NCI-H748 (cell line): ENCODE results near the gene ZNF521.

ENCODE experiments used
- DNase-seq: peaks from one replicate; lab custom pipeline; 2025; ENCODE audit not compliant: unreplicated experiment; lab: John Stamatoyannopoulos, UW

The ZNF521 gene

GRCh38 chr18:25175558-25176517 is 176.1 kb downstream of the ZNF521 start:
- DNase-seq = peak; percentile 94

GRCh38 chr18:25174324-25174723 is 177.6 kb downstream of the ZNF521 start:
- peak; percentile 80 for DNase-seq

- DNase-seq = no peak
These were observed 180.6 kb downstream of the ZNF521 start for GRCh38 chr18:25171334-25171733.

GRCh38 chr18:25170402-25170801 is 181.6 kb downstream of the ZNF521 start:
- peak; percentile 12 for DNase-seq

GRCh38 chr18:25169701-25170100 is 182.3 kb downstream of the ZNF521 start:
- no peak for DNase-seq

- DNase-seq = no peak
These were observed 184.2 kb downstream of the ZNF521 start for GRCh38 chr18:25167612-25168410.

GRCh38 chr18:25166113-25166512 is 185.9 kb downstream of the ZNF521 start:
- no peak for DNase-seq

GRCh38 chr18:25164848-25165811 is 186.8 kb downstream of the ZNF521 start:
- DNase-seq = peak; percentile 66

- DNase-seq = peak; percentile 43
These were observed 187.6 kb downstream of the ZNF521 start for GRCh38 chr18:25164211-25164847.

GRCh38 chr18:25153426-25153825 is 198.5 kb downstream of the ZNF521 start:
- no peak for DNase-seq

- DNase-seq = peak; percentile 39
These were observed 204.0 kb downstream of the ZNF521 start for GRCh38 chr18:25147877-25148488.

GRCh38 chr18:25146512-25146910 is 205.5 kb downstream of the ZNF521 start:
- no peak for DNase-seq

GRCh38 chr18:25145731-25146511 is 206.0 kb downstream of the ZNF521 start:
- DNase-seq = no peak

GRCh38 chr18:25144820-25145219 is 207.1 kb downstream of the ZNF521 start:
- DNase-seq = no peak

GRCh38 chr18:25141886-25142285 is 210.1 kb downstream of the ZNF521 start:
- DNase-seq = no peak

GRCh38 chr18:25141399-25141798 is 210.6 kb downstream of the ZNF521 start:
- DNase-seq = no peak

- DNase-seq = no peak
These were observed 211.0 kb downstream of the ZNF521 start for GRCh38 chr18:25140962-25141308.

GRCh38 chr18:25140124-25140961 is 211.6 kb downstream of the ZNF521 start:
- no peak for DNase-seq
